Left lung (tissue), 10 donors: ENCODE measurements around the gene SLC24A4. TPM values are rescaled to one million over a fixed set of nuclear protein-coding genes. Genes with fewer than 3 reads are reported as not detected.

Source experiments
- ATAC-seq: fragments of 200-7000 bp; cut with Tn5 transposase; one replicate; pipeline ENCODE4 v1.9.1; 2020; ENCODE audit warnings: moderate library complexity
- DNase-seq, 4 donors: peaks; one replicate each; pipeline ENCODE4 v3.0.0-alpha.2; 2013 to 2020
- H3K27ac ChIP-seq, 2 donors: fragments of 200-600 bp; sonication (generic) in 1 of 2; one replicate each; pipeline versions ENCODE4 v1.5.0 to v1.8.0; 2020 to 2021
- H3K27me3 ChIP-seq, 2 donors: fragments of 200-600 bp; sonication (generic) in 1 of 2; one replicate each; pipeline versions ENCODE4 v1.5.0 to v1.8.0; 2020 to 2021
- H3K36me3 ChIP-seq, 2 donors: fragments of 200-600 bp; sonication (generic) in 1 of 2; one replicate each; pipeline versions ENCODE4 v1.5.0 to v1.8.0; 2020 to 2021
- H3K4me1 ChIP-seq, 2 donors: fragments of 200-600 bp; one replicate each; pipeline ENCODE4 v1.8.0; 2021
- H3K4me3 ChIP-seq, 2 donors: fragments of 200-600 bp; sonication (generic) in 1 of 2; one replicate each; pipeline versions ENCODE4 v1.5.0 to v1.8.0; 2020 to 2021; ENCODE audit warnings: mild to moderate bottlenecking in 1 of 2
- H3K9me3 ChIP-seq, 2 donors: fragments of 200-600 bp; sonication (generic) in 1 of 2; one replicate each; pipeline versions ENCODE4 v1.5.0 to v1.8.0; 2020 to 2021
- CTCF ChIP-seq, 2 donors: fragments of 200-600 bp; sonication (generic) in 1 of 2; IDR thresholded peaks; one replicate each; pipeline versions ENCODE4 v1.5.0 to v1.8.0; 2021; ENCODE audit warnings: antibody characterized with exemption in 2 of 2
- intact Hi-C, 2 donors: fragments of 100-400 bp; cut with DNase I; formaldehyde crosslinking; loops; one replicate each; pipeline versions ENCODE4 v1.11.2 to v1.14.2; 2022
- polyA plus RNA-seq, 6 donors: library from polyadenylated mRNA; unstranded; fragments of 120-200 nt; gene quantifications; one replicate each; pipeline ENCODE4 v1.2.1, GENCODE V29; 2013; ENCODE audit not compliant: insufficient read length in 6 of 6
- total RNA-seq, 2 donors: library from RNA; stranded (reverse); fragmentation: NEBNext Ultra II Directional; extraction: Animal tissue kit (Norgen Biotek cat#: 25700); gene quantifications; one replicate each; pipeline ENCODE4 v1.2.1, GENCODE V29; 2021
- donor health status: DM: no; HTN: yes; CAD: no.
- donor health status: DM: no; HTN: no; CAD: no.

Gene SLC24A4
- total and polyA plus RNA-seq, 8 donors: 0.25 to 2.0 (median 0.47) TPM

- ATAC-seq: no peak
- peak overlapping the region in 1 of 2 donors; percentile 76 for H3K27ac ChIP-seq
- no peaks in the 10 kb centered on the region for H3K27me3 ChIP-seq
- H3K4me1 ChIP-seq: peaks cover 0 to 57% of the 10 kb centered on the region in 2 donors
- no peak overlapping the region for H3K4me3 ChIP-seq
- intact Hi-C loops: loop anchor here in 1 of 2 donors (5.0 kb wide), 1 partner anchor 321 kb away; no protein-coding TSS in a partner anchor
- no peak for TF ChIP-seq CTCF (IDR thresholded peaks at IDR 0.05)
- H3K36me3 ChIP-seq: no peaks in the 10 kb centered on the region
- DNase-seq: no peak
- no peaks in the 10 kb centered on the region for H3K9me3 ChIP-seq
Measured at GRCh38 chr14:92458136-92459029, 135.4 kb downstream of the SLC24A4 start.

GRCh38 chr14:92459030-92459949 lies 136.3 kb downstream of the SLC24A4 start:
- H3K27ac ChIP-seq: peak overlapping the region in 1 of 2 donors; percentile 76
- H3K4me1 ChIP-seq: peaks cover 0 to 59% of the 10 kb centered on the region in 2 donors
- no peaks in the 10 kb centered on the region for H3K9me3 ChIP-seq
- H3K36me3 ChIP-seq: no peaks in the 10 kb centered on the region
- no peaks in the 10 kb centered on the region for H3K27me3 ChIP-seq
- no peak for ATAC-seq
- DNase-seq: peak in 1 of 4 donors; percentile 36
- intact Hi-C loops: loop anchor here in 1 of 2 donors (5.0 kb wide), 1 partner anchor 322 kb away; no protein-coding TSS in a partner anchor
- no peak overlapping the region for H3K4me3 ChIP-seq
- TF ChIP-seq CTCF (IDR thresholded peaks at IDR 0.05): no peak

GRCh38 chr14:92459950-92460421 lies 137.0 kb downstream of the SLC24A4 start:
- no peaks in the 10 kb centered on the region for H3K36me3 ChIP-seq
- intact Hi-C loops: loop anchor here in 1 of 2 donors (5.0 kb wide), 1 partner anchor 323 kb away; no protein-coding TSS in a partner anchor
- ATAC-seq (no peak), DNase-seq (peak in 1 of 4 donors; percentile 50)
- H3K9me3 ChIP-seq: no peaks in the 10 kb centered on the region
- peak; percentile 10 to 25 for TF ChIP-seq CTCF (IDR thresholded peaks at IDR 0.05)
- no peaks in the 10 kb centered on the region for H3K27me3 ChIP-seq
- H3K4me3 ChIP-seq: no peak overlapping the region
- peaks cover 0 to 59% of the 10 kb centered on the region in 2 donors for H3K4me1 ChIP-seq
- peak overlapping the region; percentile 7 to 76 for H3K27ac ChIP-seq

- TF ChIP-seq CTCF (IDR thresholded peaks at IDR 0.05): no peak
- intact Hi-C loops: no loop called here
- Histone ChIP-seq H3K4me3 (no peak overlapping the region), H3K36me3 (no peaks in the 10 kb centered on the region), H3K9me3 (no peaks in the 10 kb centered on the region), H3K27me3 (no peaks in the 10 kb centered on the region), H3K4me1 (peaks cover 0 to 59% of the 10 kb centered on the region in 2 donors), H3K27ac (peak overlapping the region; percentile 36 to 76)
- ATAC-seq (no peak), DNase-seq (no peak)
Measured at GRCh38 chr14:92460541-92460915, 137.6 kb downstream of the SLC24A4 start.
